Gastrocnemius medialis (tissue), 4 donors: Measurements from ENCODE around the gene TMPRSS5. TPM values are rescaled to one million over a fixed set of nuclear protein-coding genes. Genes with fewer than 3 reads are reported as not detected.
A peak's percentile ranks its signal among the peaks of the same experiment; 100 is the strongest.

Experiments
- ATAC-seq, 2 donors: fragments of 150-250 bp; one replicate each; pipeline ENCODE4 v1.9.1; 2016
- DNase-seq, 2 donors: peaks; one replicate each; pipeline ENCODE4 v3.0.0-alpha.2; 2019
- H3K27ac ChIP-seq, 4 donors: fragments of 200-600 bp; sonication (generic); 1 replicate in 1 of 4; 2 replicates in 3 of 4; pipeline ENCODE4 v1.5.1; 2016 to 2018; ENCODE audit warnings: mild to moderate bottlenecking in 2 of 4, moderate library complexity in 1 of 4
- H3K27me3 ChIP-seq, 3 donors: fragments of 200-600 bp; sonication (generic) in 2 of 3; 1 replicate in 1 of 3; 2 replicates in 2 of 3; pipeline versions ENCODE4 v1.5.1 to v1.6.0; 2016 to 2019; ENCODE audit warnings: mild to moderate bottlenecking in 1 of 3, moderate library complexity in 1 of 3
- H3K36me3 ChIP-seq, 2 donors: fragments of 200-600 bp; sonication (generic) in 1 of 2; one replicate each; pipeline ENCODE4 v1.5.1; 2017 to 2018
- H3K4me1 ChIP-seq, 2 donors: fragments of 200-600 bp; sonication (generic) in 1 of 2; one replicate each; pipeline ENCODE4 v1.5.1; 2016 to 2017; ENCODE audit warnings: mild to moderate bottlenecking in 2 of 2
- H3K4me3 ChIP-seq, 4 donors: fragments of 200-600 bp; sonication (generic) in 3 of 4; 1 replicate in 1 of 4; 2 replicates in 3 of 4; pipeline ENCODE4 v1.5.1; 2016 to 2019; ENCODE audit warnings: mild to moderate bottlenecking in 2 of 4
- H3K9me3 ChIP-seq, 3 donors: fragments of 200-600 bp; sonication (generic) in 2 of 3; 1 replicate in 1 of 3; 2 replicates in 2 of 3; pipeline ENCODE4 v1.5.1; 2016 to 2019
- POLR2A ChIP-seq, 2 donors: fragments of 450-650 bp; IDR thresholded peaks; one replicate each; pipeline ENCODE4 v1.6.1; 2017; ENCODE audit warnings: antibody characterized with exemption in 2 of 2, mild to moderate bottlenecking in 2 of 2, moderate library complexity in 2 of 2
- in situ Hi-C, 4 donors: fragments of 200-750 bp; cut with MboI; loops; one replicate each; pipeline versions ENCODE4 v1.15.0 to v1.8.0; 2017; ENCODE audit warnings: low sequenced_read_pairs in 4 of 4
- intact Hi-C: fragments of 100-400 bp; cut with DNase I; formaldehyde crosslinking; loops from one replicate; pipeline ENCODE4 v1.15.1; 2023; ENCODE audit warnings: low total_unique reads
- total RNA-seq, 4 donors: library from RNA; depleted of rRNA; stranded (reverse); fragments of >200 nt; gene quantifications; one replicate each; pipeline versions ENCODE4 v1.1.0 to v1.2.3, GENCODE V29; 2016
- TF ChIP-seq, protein P1 (sequence below), 5 experiments: fragments of 450-650 bp in 3 of 5; fragments of 200-600 bp in 2 of 5; sonication (generic) in 2 of 5; IDR thresholded peaks in 4 of 5; conservative IDR thresholded peaks in 1 of 5; 1 replicate in 4 of 5; 2 replicates in 1 of 5; pipeline ENCODE4 v1.5.1; 2016 to 2019; ENCODE audit warnings: antibody characterized with exemption in 5 of 5, mild to moderate bottlenecking in 3 of 5, moderate library complexity in 3 of 5

The TMPRSS5 gene
- total RNA-seq, 4 donors from 2014 or later, result 0.24 to 0.61 (median 0.36) TPM; not detected in 1

- no peak overlapping the region for H3K4me3 ChIP-seq
- TF ChIP-seq, protein P1, sequence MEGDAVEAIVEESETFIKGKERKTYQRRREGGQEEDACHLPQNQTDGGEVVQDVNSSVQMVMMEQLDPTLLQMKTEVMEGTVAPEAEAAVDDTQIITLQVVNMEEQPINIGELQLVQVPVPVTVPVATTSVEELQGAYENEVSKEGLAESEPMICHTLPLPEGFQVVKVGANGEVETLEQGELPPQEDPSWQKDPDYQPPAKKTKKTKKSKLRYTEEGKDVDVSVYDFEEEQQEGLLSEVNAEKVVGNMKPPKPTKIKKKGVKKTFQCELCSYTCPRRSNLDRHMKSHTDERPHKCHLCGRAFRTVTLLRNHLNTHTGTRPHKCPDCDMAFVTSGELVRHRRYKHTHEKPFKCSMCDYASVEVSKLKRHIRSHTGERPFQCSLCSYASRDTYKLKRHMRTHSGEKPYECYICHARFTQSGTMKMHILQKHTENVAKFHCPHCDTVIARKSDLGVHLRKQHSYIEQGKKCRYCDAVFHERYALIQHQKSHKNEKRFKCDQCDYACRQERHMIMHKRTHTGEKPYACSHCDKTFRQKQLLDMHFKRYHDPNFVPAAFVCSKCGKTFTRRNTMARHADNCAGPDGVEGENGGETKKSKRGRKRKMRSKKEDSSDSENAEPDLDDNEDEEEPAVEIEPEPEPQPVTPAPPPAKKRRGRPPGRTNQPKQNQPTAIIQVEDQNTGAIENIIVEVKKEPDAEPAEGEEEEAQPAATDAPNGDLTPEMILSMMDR (IDR thresholded peaks at IDR 0.05 in 4 of 5, conservative IDR thresholded peaks at IDR 0.05 in 1 of 5), result no peak
- H3K9me3 ChIP-seq, result peaks cover 0 to 15% (median 5%) of the 10 kb centered on the region in 3 donors
- in situ Hi-C loops (no loop called here), intact Hi-C loops (no loop called here)
- no peaks in the 10 kb centered on the region for H3K36me3 ChIP-seq
- no peaks in the 10 kb centered on the region for H3K27me3 ChIP-seq
- DNase-seq, result no peak
- peaks cover 0 to 6% of the 10 kb centered on the region in 2 donors for H3K4me1 ChIP-seq
- no peak for ATAC-seq
- no peak overlapping the region for H3K27ac ChIP-seq
These were observed 41.0 kb downstream of the TMPRSS5 start for GRCh38 chr11:113664981-113665710.

DNA sequence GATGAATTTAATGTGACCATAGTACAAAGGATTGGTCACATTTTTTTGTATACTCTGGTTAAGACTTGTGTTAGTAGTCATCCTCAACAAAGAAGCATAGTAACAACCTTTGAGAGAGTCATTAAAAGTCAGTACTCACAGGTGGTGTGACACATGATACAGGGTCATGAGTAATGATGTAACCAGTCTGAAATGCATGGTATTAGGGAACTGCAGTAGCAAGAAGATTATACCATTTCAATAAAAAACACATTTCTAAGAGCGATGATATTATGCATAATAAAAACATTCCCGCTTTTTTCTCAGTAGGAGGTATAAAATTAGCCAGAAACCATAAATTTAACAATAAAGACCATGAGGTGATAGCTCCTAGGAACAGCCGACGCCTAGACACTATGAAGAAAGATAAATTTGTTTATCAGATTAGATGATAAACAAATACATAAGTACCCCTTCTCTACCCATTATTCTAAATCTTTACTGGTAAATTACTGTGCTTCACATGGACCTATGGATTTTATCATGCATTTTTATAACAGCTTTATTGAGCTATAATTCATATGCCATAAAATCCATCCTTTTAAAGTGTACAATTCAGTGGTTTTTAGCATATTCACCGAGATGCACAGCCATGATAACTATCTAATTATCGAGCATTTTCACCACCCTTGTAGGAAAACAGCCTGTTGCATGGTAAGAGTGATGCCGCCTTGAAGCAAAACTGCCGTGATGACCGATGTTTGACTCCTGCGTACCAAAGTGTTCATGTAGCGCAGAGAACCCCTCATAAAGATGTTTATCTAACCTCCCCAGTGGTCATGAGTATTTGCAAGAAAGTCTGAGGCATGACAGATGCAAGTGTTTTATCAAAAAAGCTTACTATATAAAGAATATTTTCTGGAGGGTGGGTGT, 41.8 kb downstream of the TMPRSS5 start:
- in situ Hi-C loops, result no loop called here
- no peak overlapping the region for H3K27ac ChIP-seq
- H3K9me3 ChIP-seq, result peaks cover 0 to 15% (median 5%) of the 10 kb centered on the region in 3 donors
- intact Hi-C loops, result no loop called here
- no peaks in the 10 kb centered on the region for H3K27me3 ChIP-seq
- H3K4me3 ChIP-seq, result no peak overlapping the region
- H3K4me1 ChIP-seq, result peaks cover 0 to 6% of the 10 kb centered on the region in 2 donors
- TF ChIP-seq, protein P1 (IDR thresholded peaks at IDR 0.05 in 4 of 5, conservative IDR thresholded peaks at IDR 0.05 in 1 of 5), result no peak
- no peak for TF ChIP-seq POLR2A (IDR thresholded peaks at IDR 0.05)
- peak; percentile 75 to 92 for ATAC-seq
- no peak for DNase-seq
- H3K36me3 ChIP-seq, result no peaks in the 10 kb centered on the region

DNA sequence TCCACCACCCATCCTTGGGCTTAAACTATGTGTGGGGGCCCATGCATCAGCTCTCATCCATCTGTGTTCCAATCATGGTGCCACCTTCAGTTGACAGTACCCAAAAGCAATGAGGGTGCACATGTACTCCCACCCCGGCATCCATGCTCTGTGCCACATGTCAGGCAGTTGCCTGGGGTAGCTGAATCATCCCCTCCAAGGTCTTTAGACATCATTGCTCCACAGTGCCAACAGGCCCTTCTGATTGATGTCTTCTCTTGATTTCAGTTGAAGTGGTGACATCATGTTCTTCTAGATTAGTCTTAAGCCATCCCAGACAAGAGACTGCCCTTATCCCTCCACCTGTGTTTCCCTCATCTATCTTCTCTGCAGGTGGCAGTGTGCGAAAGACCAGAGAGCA, 42.5 kb downstream of the TMPRSS5 start:
- H3K27ac ChIP-seq, result no peak overlapping the region
- H3K4me1 ChIP-seq, result peaks cover 0 to 6% of the 10 kb centered on the region in 2 donors
- H3K27me3 ChIP-seq, result no peaks in the 10 kb centered on the region
- H3K4me3 ChIP-seq, result no peak overlapping the region
- TF ChIP-seq, protein P1 (IDR thresholded peaks at IDR 0.05 in 4 of 5, conservative IDR thresholded peaks at IDR 0.05 in 1 of 5), result no peak
- no peak for TF ChIP-seq POLR2A (IDR thresholded peaks at IDR 0.05)
- ATAC-seq, result peak in 1 of 2 donors; percentile 62
- DNase-seq, result no peak
- no peaks in the 10 kb centered on the region for H3K36me3 ChIP-seq
- in situ Hi-C loops (no loop called here), intact Hi-C loops (no loop called here)
- H3K9me3 ChIP-seq, result peaks cover 0 to 15% (median 5%) of the 10 kb centered on the region in 3 donors

GRCh38 chr11:113655771-113656170, 50.3 kb downstream of the TMPRSS5 start:
- Histone ChIP-seq H3K4me1 (no peaks in the 10 kb centered on the region), H3K27me3 (no peaks in the 10 kb centered on the region), H3K36me3 (no peaks in the 10 kb centered on the region), H3K27ac (no peak overlapping the region), H3K4me3 (no peak overlapping the region), H3K9me3 (no peaks in the 10 kb centered on the region)
- no peak for TF ChIP-seq POLR2A (IDR thresholded peaks at IDR 0.05)
- TF ChIP-seq, protein P1 (IDR thresholded peaks at IDR 0.05 in 4 of 5, conservative IDR thresholded peaks at IDR 0.05 in 1 of 5), result no peak
- ATAC-seq (no peak), DNase-seq (no peak)
- intact Hi-C loops, result no loop called here
- in situ Hi-C loops, result no loop called here
